GM18511 (cell line): ENCODE data around the gene NCKAP5L.

ENCODE experiments used
- ATAC-seq: cut with Tn5 transposase; IDR thresholded peaks from one replicate; pipeline ENCODE4 v1.9.1; 2021; ENCODE audit warnings: mild to moderate bottlenecking, moderate library complexity; ENCODE audit not compliant: unreplicated experiment

Gene NCKAP5L

GRCh38 chr12:49824895-49825294 is 3.3 kb downstream of the NCKAP5L start:
- ATAC-seq: no peak

- ATAC-seq: no peak
Observed at GRCh38 chr12:49824416-49824815, 3.8 kb downstream of the NCKAP5L start.

- ATAC-seq: no peak
Observed at GRCh38 chr12:49823951-49824350, 4.3 kb downstream of the NCKAP5L start.

- ATAC-seq: no peak
Observed at GRCh38 chr12:49823350-49823749, 4.9 kb downstream of the NCKAP5L start.

GRCh38 chr12:49821373-49822287 is 6.6 kb downstream of the NCKAP5L start:
- ATAC-seq: no peak

- no peak for ATAC-seq
Observed at GRCh38 chr12:49819786-49820185, 8.4 kb downstream of the NCKAP5L start.

- no peak for ATAC-seq
Observed at GRCh38 chr12:49818241-49818895, 9.8 kb downstream of the NCKAP5L start.

GRCh38 chr12:49813131-49813530 is 15.1 kb downstream of the NCKAP5L start:
- ATAC-seq: no peak

GRCh38 chr12:49811961-49812401 is 16.2 kb downstream of the NCKAP5L start:
- ATAC-seq: no peak

GRCh38 chr12:49811136-49811535 is 17.1 kb downstream of the NCKAP5L start:
- no peak for ATAC-seq

- ATAC-seq: no peak
Observed at GRCh38 chr12:49809906-49810389, 18.3 kb downstream of the NCKAP5L start.

- no peak for ATAC-seq
Observed at GRCh38 chr12:49809381-49809905, 18.8 kb downstream of the NCKAP5L start.

GRCh38 chr12:49808686-49809380 is 19.4 kb downstream of the NCKAP5L start:
- ATAC-seq: no peak

GRCh38 chr12:49807991-49808580 is 20.1 kb downstream of the NCKAP5L start:
- no peak for ATAC-seq

GRCh38 chr12:49806877-49807276 is 21.3 kb downstream of the NCKAP5L start:
- no peak for ATAC-seq

- ATAC-seq: no peak
Observed at GRCh38 chr12:49806321-49806813, 21.8 kb downstream of the NCKAP5L start.

- no peak for ATAC-seq
Observed at GRCh38 chr12:49805409-49805808, 22.8 kb downstream of the NCKAP5L start.

- ATAC-seq: no peak
Observed at GRCh38 chr12:49804821-49805220, 23.4 kb downstream of the NCKAP5L start.

GRCh38 chr12:49803693-49804450 is 24.3 kb downstream of the NCKAP5L start:
- ATAC-seq: no peak
